Measurements from ENCODE around the gene ANKZF1.
"Not testable (repeated sequence)": the region's sequence is repeated elsewhere in the genome, so short reads cannot be mapped to it uniquely, and the experiment has no call there.

DNA sequence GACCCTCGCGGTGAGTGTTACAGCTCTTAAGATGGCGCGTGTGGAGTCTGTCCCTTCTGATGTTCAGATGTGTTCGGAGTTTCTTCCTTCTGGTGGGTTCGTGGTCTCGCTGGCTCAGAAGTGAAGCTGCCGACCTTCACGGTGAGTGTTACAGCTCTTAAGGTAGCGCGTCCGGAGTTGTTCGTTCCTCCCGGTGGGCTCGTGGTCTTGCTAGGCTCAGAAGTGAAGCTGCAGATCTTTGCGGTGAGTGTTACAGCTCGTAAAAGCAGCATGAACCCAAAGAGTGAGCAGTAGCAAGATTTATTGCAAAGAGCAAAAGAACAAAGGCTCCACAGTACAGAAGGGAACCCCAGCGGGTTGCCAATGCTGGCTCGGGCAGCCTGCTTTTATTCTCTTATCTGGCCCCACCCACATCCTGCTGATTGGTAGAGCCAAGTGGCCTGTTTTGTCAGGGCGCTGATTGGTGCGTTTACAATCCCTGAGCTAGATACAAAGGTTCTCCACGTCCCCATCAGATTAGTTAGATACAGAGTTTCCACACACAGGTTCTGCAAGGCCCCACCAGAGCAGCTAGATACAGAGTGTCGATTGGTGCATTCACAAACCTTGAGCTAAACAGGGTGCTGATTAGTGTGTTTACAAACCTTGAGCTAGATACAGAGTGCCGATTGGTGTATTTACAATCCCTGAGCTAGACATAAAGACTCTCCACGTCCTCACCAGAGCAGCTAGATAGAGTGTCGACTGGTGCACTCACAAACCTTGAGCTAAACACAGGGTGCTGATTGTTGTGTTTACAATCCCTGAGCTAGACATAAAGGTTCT is 28.9 kb upstream of the ANKZF1 start:
- TF ChIP-seq POLR2A (IDR thresholded peaks at IDR 0.05), result not testable (repeated sequence)
- TF ChIP-seq, protein P1, sequence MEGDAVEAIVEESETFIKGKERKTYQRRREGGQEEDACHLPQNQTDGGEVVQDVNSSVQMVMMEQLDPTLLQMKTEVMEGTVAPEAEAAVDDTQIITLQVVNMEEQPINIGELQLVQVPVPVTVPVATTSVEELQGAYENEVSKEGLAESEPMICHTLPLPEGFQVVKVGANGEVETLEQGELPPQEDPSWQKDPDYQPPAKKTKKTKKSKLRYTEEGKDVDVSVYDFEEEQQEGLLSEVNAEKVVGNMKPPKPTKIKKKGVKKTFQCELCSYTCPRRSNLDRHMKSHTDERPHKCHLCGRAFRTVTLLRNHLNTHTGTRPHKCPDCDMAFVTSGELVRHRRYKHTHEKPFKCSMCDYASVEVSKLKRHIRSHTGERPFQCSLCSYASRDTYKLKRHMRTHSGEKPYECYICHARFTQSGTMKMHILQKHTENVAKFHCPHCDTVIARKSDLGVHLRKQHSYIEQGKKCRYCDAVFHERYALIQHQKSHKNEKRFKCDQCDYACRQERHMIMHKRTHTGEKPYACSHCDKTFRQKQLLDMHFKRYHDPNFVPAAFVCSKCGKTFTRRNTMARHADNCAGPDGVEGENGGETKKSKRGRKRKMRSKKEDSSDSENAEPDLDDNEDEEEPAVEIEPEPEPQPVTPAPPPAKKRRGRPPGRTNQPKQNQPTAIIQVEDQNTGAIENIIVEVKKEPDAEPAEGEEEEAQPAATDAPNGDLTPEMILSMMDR (IDR thresholded peaks at IDR 0.05), result not testable (repeated sequence)

Data from right lobe of liver (tissue), 4 donors.